ENCODE results near the gene OPCML. TPM values are rescaled to one million over a fixed set of nuclear protein-coding genes. Genes with fewer than 3 reads are reported as not detected.

The OPCML gene
- total RNA-seq, 1 experiment from 2014 or later = 0.94 TPM

DNA sequence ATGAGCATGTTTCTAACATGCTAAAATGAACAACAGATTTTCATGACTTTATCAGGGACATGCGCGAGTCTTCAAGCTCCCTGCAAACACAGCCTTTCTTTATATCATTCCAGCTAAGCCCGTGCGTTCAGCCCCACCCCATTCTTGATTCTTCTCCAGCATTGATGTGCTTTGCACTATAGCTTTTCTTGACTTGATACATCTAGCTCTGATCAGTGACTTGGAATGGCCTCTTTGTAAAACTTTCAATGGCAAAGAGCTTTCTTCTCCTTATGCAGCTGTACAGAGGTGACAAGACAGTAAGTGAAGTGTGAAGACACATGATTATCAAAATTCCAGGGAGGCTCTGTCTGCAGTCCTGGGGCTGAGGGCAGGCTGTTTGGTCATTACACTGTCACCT lies 561.0 kb downstream of the OPCML start:
- no peaks in the 10 kb centered on the region for H3K9me3 Mint-ChIP-seq
- no CpG with 5 or more reads among the region's 4 CpGs for WGBS (ENCODE audit: extremely low coverage, insufficient read length, low lambda C conversion rate)

More for the DNA sequence above, 561.0 kb downstream of the OPCML start:
- no peaks in the 10 kb centered on the region for H3K79me1 ChIP-seq (ENCODE audit: insufficient read depth, low read depth, low read length, poor library complexity, severe bottlenecking)
- H3K27ac ChIP-seq (ENCODE audit: insufficient read length, low read depth, low read length) = no peak overlapping the region
- H4K20me1 ChIP-seq (ENCODE audit: control insufficient read depth, insufficient read depth, insufficient read length) = no peaks in the 10 kb centered on the region
- H3K4me2 ChIP-seq (ENCODE audit: insufficient read depth, insufficient read length, low read length) = no peak overlapping the region
- no peaks in the 10 kb centered on the region for H3K27me3 ChIP-seq (ENCODE audit: insufficient read depth, low read length)
- H2BK12ac ChIP-seq (ENCODE audit: insufficient read length, low read depth, low read length) = no peak overlapping the region
- no peak overlapping the region for H2AFZ ChIP-seq (ENCODE audit: low read length)
- no peak overlapping the region for H2AK5ac ChIP-seq (ENCODE audit: insufficient read length, low read length)
- H3K4me1 Mint-ChIP-seq = peaks cover 4 to 12% of the 10 kb centered on the region in 2 experiments
- no peaks in the 10 kb centered on the region for H3K27me3 Mint-ChIP-seq (ENCODE audit: low read depth)
- no peak overlapping the region for H4K5ac ChIP-seq (ENCODE audit: insufficient read length, low read depth, low read length)
- no peak overlapping the region for H3K14ac ChIP-seq (ENCODE audit: insufficient read depth, low read length)
- H3K79me2 ChIP-seq (ENCODE audit: insufficient read depth, low read length) = no peaks in the 10 kb centered on the region
- H3K9me3 ChIP-seq (ENCODE audit: control insufficient read depth, low read depth, low read length) = no peaks in the 10 kb centered on the region
- TF ChIP-seq, protein P1, sequence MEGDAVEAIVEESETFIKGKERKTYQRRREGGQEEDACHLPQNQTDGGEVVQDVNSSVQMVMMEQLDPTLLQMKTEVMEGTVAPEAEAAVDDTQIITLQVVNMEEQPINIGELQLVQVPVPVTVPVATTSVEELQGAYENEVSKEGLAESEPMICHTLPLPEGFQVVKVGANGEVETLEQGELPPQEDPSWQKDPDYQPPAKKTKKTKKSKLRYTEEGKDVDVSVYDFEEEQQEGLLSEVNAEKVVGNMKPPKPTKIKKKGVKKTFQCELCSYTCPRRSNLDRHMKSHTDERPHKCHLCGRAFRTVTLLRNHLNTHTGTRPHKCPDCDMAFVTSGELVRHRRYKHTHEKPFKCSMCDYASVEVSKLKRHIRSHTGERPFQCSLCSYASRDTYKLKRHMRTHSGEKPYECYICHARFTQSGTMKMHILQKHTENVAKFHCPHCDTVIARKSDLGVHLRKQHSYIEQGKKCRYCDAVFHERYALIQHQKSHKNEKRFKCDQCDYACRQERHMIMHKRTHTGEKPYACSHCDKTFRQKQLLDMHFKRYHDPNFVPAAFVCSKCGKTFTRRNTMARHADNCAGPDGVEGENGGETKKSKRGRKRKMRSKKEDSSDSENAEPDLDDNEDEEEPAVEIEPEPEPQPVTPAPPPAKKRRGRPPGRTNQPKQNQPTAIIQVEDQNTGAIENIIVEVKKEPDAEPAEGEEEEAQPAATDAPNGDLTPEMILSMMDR (conservative IDR thresholded peaks at IDR 0.05) = no peak
- H3K4me3 Mint-ChIP-seq = no peak overlapping the region
- no peaks in the 10 kb centered on the region; a peak in 1 of 7 replicates for H3K36me3 Mint-ChIP-seq (ENCODE audit: insufficient read depth in 1 of 3, low read depth in 3 of 3)
- no peak overlapping the region for H2BK120ac ChIP-seq (ENCODE audit: low read depth, low read length, poor library complexity, severe bottlenecking)
- no peak overlapping the region for H3K27ac Mint-ChIP-seq
- no peak overlapping the region for H3K4ac ChIP-seq (ENCODE audit: low read depth, low read length)
- no peak overlapping the region for H2BK20ac ChIP-seq (ENCODE audit: low read depth, low read length, poor library complexity, severe bottlenecking)
- no peak overlapping the region for H4K8ac ChIP-seq (replicated peaks; ENCODE audit: insufficient read length, low read depth, low read length)
- no peaks in the 10 kb centered on the region for H3K23me2 ChIP-seq (ENCODE audit: insufficient read length, low read depth, low read length, poor library complexity, severe bottlenecking)
- no peak overlapping the region for H3K18ac ChIP-seq (ENCODE audit: insufficient read length, low read depth, low read length)
- no peak overlapping the region for H4K91ac ChIP-seq (ENCODE audit: insufficient read length, low read depth, low read length)
- H3T11ph ChIP-seq (ENCODE audit: low read length) = no peak overlapping the region
- DNase-seq = no peak
- no peak overlapping the region for H2BK5ac ChIP-seq (ENCODE audit: insufficient read length, low read length)
- no peak overlapping the region for H3K56ac ChIP-seq (ENCODE audit: insufficient read length, low read depth, low read length)
- no peak overlapping the region for H3K23ac ChIP-seq (ENCODE audit: insufficient read length, low read depth, low read length)
- no peak overlapping the region for H3K9ac ChIP-seq (ENCODE audit: extremely low read depth, insufficient read length, low read length)
- H3K4me1 ChIP-seq (ENCODE audit: insufficient read depth, low read length) = no peaks in the 10 kb centered on the region
- no peak overlapping the region for H2BK15ac ChIP-seq (ENCODE audit: low read depth, low read length)

All from H9 (cell line).